NCI-H1105 (cell line): ENCODE results near the gene CPED1.
A peak's percentile ranks its signal among the peaks of the same experiment; 100 is the strongest.
"Not testable (repeated sequence)": the region's sequence is repeated elsewhere in the genome, so short reads cannot be mapped to it uniquely, and the experiment has no call there.

Experiments used
- DNase-seq: peaks from one replicate; lab custom pipeline; 2025; lab: John Stamatoyannopoulos, UW

Gene CPED1

GRCh38 chr7:121071662-121072061 is 83.2 kb downstream of the CPED1 start:
- DNase-seq: no peak

- DNase-seq: no peak
These were observed 84.3 kb downstream of the CPED1 start for GRCh38 chr7:121072826-121073225.

GRCh38 chr7:121073463-121074099 is 85.1 kb downstream of the CPED1 start:
- DNase-seq: no peak

GRCh38 chr7:121075424-121075841 is 86.9 kb downstream of the CPED1 start:
- not testable (repeated sequence) for DNase-seq

- no peak for DNase-seq
These were observed 87.4 kb downstream of the CPED1 start for GRCh38 chr7:121075952-121076349.

- DNase-seq: no peak
These were observed 88.0 kb downstream of the CPED1 start for GRCh38 chr7:121076350-121077164.

- DNase-seq: no peak
These were observed 88.7 kb downstream of the CPED1 start for GRCh38 chr7:121077165-121077630.

- DNase-seq: no peak
These were observed 90.3 kb downstream of the CPED1 start for GRCh38 chr7:121078701-121079227.

GRCh38 chr7:121079425-121080169 is 91.1 kb downstream of the CPED1 start:
- no peak for DNase-seq

GRCh38 chr7:121080257-121080912 is 91.9 kb downstream of the CPED1 start:
- no peak for DNase-seq

GRCh38 chr7:121080913-121081326 is 92.4 kb downstream of the CPED1 start:
- no peak for DNase-seq

GRCh38 chr7:121081327-121081936 is 92.9 kb downstream of the CPED1 start:
- peak; percentile 24 for DNase-seq

GRCh38 chr7:121082400-121083101 is 94.0 kb downstream of the CPED1 start:
- DNase-seq: no peak

- no peak for DNase-seq
These were observed 94.8 kb downstream of the CPED1 start for GRCh38 chr7:121083138-121083789.

GRCh38 chr7:121083790-121084251 is 95.3 kb downstream of the CPED1 start:
- no peak for DNase-seq

GRCh38 chr7:121084256-121084655 is 95.7 kb downstream of the CPED1 start:
- DNase-seq: no peak

GRCh38 chr7:121084748-121085336 is 96.3 kb downstream of the CPED1 start:
- DNase-seq: no peak

GRCh38 chr7:121085922-121086321 is 97.4 kb downstream of the CPED1 start:
- DNase-seq: no peak

- DNase-seq: no peak
These were observed 100.4 kb downstream of the CPED1 start for GRCh38 chr7:121088870-121089269.

GRCh38 chr7:121094829-121095228 is 106.3 kb downstream of the CPED1 start:
- no peak for DNase-seq
